Urothelium cell line (cell line): ENCODE results near the gene UCK1.
"Not testable (repeated sequence)": the region's sequence is repeated elsewhere in the genome, so short reads cannot be mapped to it uniquely, and the experiment has no call there.

ENCODE experiments used
- DNase-seq: peaks from one replicate; pipeline ENCODE4 v3.0.0; 2011; ENCODE audit warnings: low spot score, mixed read lengths
- FAIRE-seq: peaks from 2 replicates; lab custom pipeline; 2011; peaks lifted over from hg19 to GRCh38; lab: Jason Lieb, UNC

The UCK1 gene

GRCh38 chr9:131554087-131554842, 23.2 kb upstream of the UCK1 start:
- DNase-seq (no peak), FAIRE-seq (no peak)

- FAIRE-seq (no peak), DNase-seq (no peak)
These were observed 21.0 kb upstream of the UCK1 start for GRCh38 chr9:131552030-131552429.

- not testable (repeated sequence) for FAIRE-seq
These were observed 19.4 kb upstream of the UCK1 start for GRCh38 chr9:131550465-131550864.

GRCh38 chr9:131549186-131549585, 18.1 kb upstream of the UCK1 start:
- FAIRE-seq, DNase-seq: not testable (repeated sequence)

More at GRCh38 chr9:131550465-131550864, 19.4 kb upstream of the UCK1 start:
- not testable (repeated sequence) for DNase-seq

GRCh38 chr9:131546336-131547084, 15.4 kb upstream of the UCK1 start:
- FAIRE-seq = no peak
- peak; percentile 67 for DNase-seq

- FAIRE-seq (no peak), DNase-seq (no peak)
These were observed 14.8 kb upstream of the UCK1 start for GRCh38 chr9:131545786-131546335.

GRCh38 chr9:131545003-131545785, 14.1 kb upstream of the UCK1 start, which contains the start of gene PRRT1B:
Gene PRRT1B, plus strand, starts transcription at chr9:131545523. Its CDS starts 93 bp downstream, at chr9:131545616.
- FAIRE-seq = no peak
- DNase-seq = no peak

- no peak for FAIRE-seq
- DNase-seq = no peak
These were observed 12.1 kb upstream of the UCK1 start for GRCh38 chr9:131543141-131543540.

- DNase-seq (no peak), FAIRE-seq (no peak)
These were observed 8.3 kb upstream of the UCK1 start for GRCh38 chr9:131539223-131539923.

- FAIRE-seq = no peak
- DNase-seq = no peak
These were observed 6.9 kb upstream of the UCK1 start for GRCh38 chr9:131537946-131538345.

GRCh38 chr9:131534721-131535237, 3.7 kb upstream of the UCK1 start:
- FAIRE-seq (no peak), DNase-seq (no peak)

GRCh38 chr9:131530546-131530919, 530 bp downstream of the UCK1 start:
- DNase-seq (peak; percentile 73), FAIRE-seq (no peak)

- DNase-seq = no peak
- no peak for FAIRE-seq
These were observed 1.2 kb downstream of the UCK1 start for GRCh38 chr9:131529597-131530545.

GRCh38 chr9:131528886-131529505, 2.1 kb downstream of the UCK1 start:
- FAIRE-seq = no peak
- DNase-seq = no peak

- no peak for DNase-seq
- FAIRE-seq = no peak
These were observed 2.9 kb downstream of the UCK1 start for GRCh38 chr9:131528186-131528585.

- no peak for FAIRE-seq
These were observed 5.2 kb downstream of the UCK1 start for GRCh38 chr9:131525643-131526565.

GRCh38 chr9:131524665-131525315, 6.3 kb downstream of the UCK1 start:
- no peak for DNase-seq
- no peak for FAIRE-seq

More at GRCh38 chr9:131525643-131526565, 5.2 kb downstream of the UCK1 start:
- no peak for DNase-seq
